A673 (cell line): ENCODE measurements around the gene PATJ. TPM values are rescaled to one million over a fixed set of nuclear protein-coding genes. Genes with fewer than 3 reads are reported as not detected.

Source experiments
- BruUV-seq: library from RNA; stranded (reverse); fragments of 400-500 nt; replicated peaks from 2 replicates; lab custom pipeline; 2021; lab: Mats Ljungman, UMichigan
- CTCF ChIA-PET: fragments of 300-600 bp; sonication (Branson Sonifier 250); formaldehyde crosslinking; loops from one replicate; lab custom pipeline; 2022; ENCODE audit warnings: antibody characterized with exemption; lab: Charles Lee
- POLR2A ChIA-PET: fragments of 300-600 bp; sonication (Branson Sonifier 250); formaldehyde crosslinking; loops from one replicate; lab custom pipeline; 2022; ENCODE audit warnings: antibody characterized with exemption; ENCODE audit not compliant: low non-redundant PET; lab: Charles Lee
- DNase-seq: peaks from one replicate; pipeline ENCODE4 v3.0.0-alpha.2; 2015; ENCODE audit warnings: low spot score
- H3K27ac ChIP-seq: fragments of 200-600 bp; sonication (generic); 2 replicates; pipeline ENCODE4 v1.5.1; 2016; ENCODE audit warnings: mixed run types, low read depth, mild to moderate bottlenecking, mixed read lengths, antibody characterized with exemption, low read length; ENCODE audit not compliant: poor library complexity, severe bottlenecking
- H3K27me3 ChIP-seq: fragments of 200-600 bp; sonication (generic); replicated peaks from 2 replicates; pipeline ENCODE4 v1.6.1; 2017; ENCODE audit warnings: mixed run types, low read depth, mild to moderate bottlenecking, mixed read lengths, antibody characterized with exemption, low read length; ENCODE audit not compliant: insufficient read depth, poor library complexity
- H3K36me3 ChIP-seq: fragments of 200-600 bp; sonication (generic); 2 replicates; pipeline ENCODE4 v1.6.1; 2016; ENCODE audit warnings: mixed run types, mild to moderate bottlenecking, mixed read lengths, antibody characterized with exemption, low read length; ENCODE audit not compliant: insufficient read depth, poor library complexity, severe bottlenecking
- H3K4me1 ChIP-seq: fragments of 200-600 bp; sonication (generic); 2 replicates; pipeline ENCODE4 v1.6.1; 2017; ENCODE audit warnings: mixed run types, mild to moderate bottlenecking, mixed read lengths, antibody characterized with exemption, low read length; ENCODE audit not compliant: insufficient read depth, poor library complexity, severe bottlenecking
- H3K4me3 ChIP-seq: fragments of 200-600 bp; sonication (generic); 2 replicates; pipeline ENCODE4 v1.5.1; 2016; ENCODE audit warnings: low read depth, mixed run types, mild to moderate bottlenecking, mixed read lengths, low read length; ENCODE audit not compliant: poor library complexity, severe bottlenecking
- H3K9me3 ChIP-seq: fragments of 200-600 bp; sonication (generic); 2 replicates; pipeline ENCODE4 v1.6.1; 2016; ENCODE audit warnings: mixed run types, low read depth, mild to moderate bottlenecking, mixed read lengths, antibody characterized with exemption, low read length; ENCODE audit not compliant: poor library complexity, severe bottlenecking
- CTCF ChIP-seq: fragments of 300-800, 200-600 bp; sonication (generic); conservative IDR thresholded peaks from 2 replicates; pipeline ENCODE4 v1.5.1; 2017; ENCODE audit warnings: low read depth, mild to moderate bottlenecking, antibody characterized with exemption, low read length, moderate library complexity, mixed read lengths
- EZH2 ChIP-seq: fragments of 200-600 bp; sonication (generic); IDR thresholded peaks from 2 replicates; pipeline ENCODE4 v1.6.1; 2017; ENCODE audit warnings: borderline replicate concordance, low read depth, mild to moderate bottlenecking, mixed read lengths, antibody characterized with exemption, low read length; ENCODE audit not compliant: poor library complexity, severe bottlenecking
- intact Hi-C: fragments of 100-400 bp; cut with micrococcal nuclease; formaldehyde crosslinking; loops from one replicate; pipeline ENCODE4 v1.10.0; 2022; ENCODE audit not compliant: unreplicated experiment
- total RNA-seq: library from RNA; stranded (reverse); gene quantifications from 2 replicates; pipeline ENCODE4 v1.2.3, GENCODE V29; 2021

PATJ gene
- total RNA-seq, 1 experiment from 2014 or later: 6.6 TPM

- TF ChIP-seq CTCF (no peak), EZH2 (no peak)
- POLR2A ChIA-PET: no interaction called here
- H3K36me3 ChIP-seq: no peaks in the 10 kb centered on the region
- CTCF ChIA-PET: no interaction called here
- H3K9me3 ChIP-seq: no peaks in the 10 kb centered on the region
- no peak for DNase-seq
- H3K27me3 ChIP-seq: no peaks in the 10 kb centered on the region
- H3K4me1 ChIP-seq: peaks cover 14% of the 10 kb centered on the region
- peak overlapping the region; percentile 52 for H3K27ac ChIP-seq
- intact Hi-C loops: no loop called here
- BruUV-seq: no TSS peak
- peak overlapping the region; percentile 71 for H3K4me3 ChIP-seq
Observed at GRCh38 chr1:61743431-61743705, 1.1 kb downstream of the PATJ start.

- TF ChIP-seq EZH2 (no peak), CTCF (no peak)
- no peak for DNase-seq
- POLR2A ChIA-PET: no interaction called here
- Histone ChIP-seq H3K27ac (no peak overlapping the region), H3K27me3 (no peaks in the 10 kb centered on the region), H3K4me1 (peaks cover 14% of the 10 kb centered on the region), H3K4me3 (no peak overlapping the region), H3K9me3 (no peaks in the 10 kb centered on the region), H3K36me3 (no peaks in the 10 kb centered on the region)
- BruUV-seq: no TSS peak
- intact Hi-C loops: no loop called here
- CTCF ChIA-PET: no interaction called here
Observed at GRCh38 chr1:61743716-61744580, 1.7 kb downstream of the PATJ start.

GRCh38 chr1:61746813-61747212 is 4.5 kb downstream of the PATJ start:
- peak overlapping the region; percentile 61 for H3K27ac ChIP-seq
- CTCF ChIA-PET: no interaction called here
- intact Hi-C loops: no loop called here

More at GRCh38 chr1:61746813-61747212, 4.5 kb downstream of the PATJ start:
- TF ChIP-seq EZH2 (no peak), CTCF (no peak)
- no peaks in the 10 kb centered on the region for H3K36me3 ChIP-seq
- H3K4me1 ChIP-seq: peaks cover 14% of the 10 kb centered on the region
- H3K27me3 ChIP-seq: no peaks in the 10 kb centered on the region
- BruUV-seq: no TSS peak
- DNase-seq: peak; percentile 41
- POLR2A ChIA-PET: no interaction called here
- no peaks in the 10 kb centered on the region for H3K9me3 ChIP-seq
- no peak overlapping the region for H3K4me3 ChIP-seq
